HG03196 (cell line): Measurements from ENCODE around the gene IL17RA.
"Not testable (repeated sequence)": the region's sequence is repeated elsewhere in the genome, so short reads cannot be mapped to it uniquely, and the experiment has no call there.

ENCODE experiments used
- ATAC-seq: cut with Tn5 transposase; IDR thresholded peaks from one replicate; pipeline ENCODE4 v1.9.1; 2021; ENCODE audit not compliant: unreplicated experiment

The IL17RA gene

GRCh38 chr22:17084554-17085276, at the start of gene IL17RA:
IL17RA (plus strand) TSS chr22:17085000; CDS start chr22:17085092, 92 bp downstream.
- peak; percentile 86 for ATAC-seq

GRCh38 chr22:17035246-17035645, 49.6 kb upstream of the IL17RA start:
- no peak for ATAC-seq

- ATAC-seq, result not testable (repeated sequence)
These were observed 48.6 kb upstream of the IL17RA start for GRCh38 chr22:17035976-17036841.

- ATAC-seq, result not testable (repeated sequence)
These were observed 47.7 kb upstream of the IL17RA start for GRCh38 chr22:17036842-17037711.

- no peak for ATAC-seq
These were observed 41.3 kb upstream of the IL17RA start for GRCh38 chr22:17043521-17043920.

GRCh38 chr22:17046566-17047348, 38.0 kb upstream of the IL17RA start:
- ATAC-seq, result no peak

- no peak for ATAC-seq
These were observed 37.1 kb upstream of the IL17RA start for GRCh38 chr22:17047656-17048055.

GRCh38 chr22:17056058-17056457, 28.7 kb upstream of the IL17RA start:
- no peak for ATAC-seq

- ATAC-seq, result no peak
These were observed 28.0 kb upstream of the IL17RA start for GRCh38 chr22:17056807-17057206.

GRCh38 chr22:17057959-17058814, 26.6 kb upstream of the IL17RA start:
- no peak for ATAC-seq

GRCh38 chr22:17060126-17060525, 24.7 kb upstream of the IL17RA start:
- ATAC-seq, result no peak

GRCh38 chr22:17063411-17064106, 21.2 kb upstream of the IL17RA start:
- no peak for ATAC-seq

GRCh38 chr22:17064498-17065100, 20.2 kb upstream of the IL17RA start:
- no peak for ATAC-seq

GRCh38 chr22:17065433-17065832, 19.4 kb upstream of the IL17RA start:
- ATAC-seq, result no peak

GRCh38 chr22:17072877-17073276, 11.9 kb upstream of the IL17RA start:
- no peak for ATAC-seq

- no peak for ATAC-seq
These were observed 10.2 kb upstream of the IL17RA start for GRCh38 chr22:17074648-17075002.

GRCh38 chr22:17077255-17077654, 7.5 kb upstream of the IL17RA start:
- no peak for ATAC-seq

GRCh38 chr22:17079572-17079971, 5.2 kb upstream of the IL17RA start:
- ATAC-seq, result no peak

GRCh38 chr22:17083255-17083654, 1.5 kb upstream of the IL17RA start:
- no peak for ATAC-seq
